Activated CD4-positive, alpha-beta T cell treated with anti-CD3 and anti-CD28 coated beads, Interleukin-2, amount 10 ng/mL, durations not matched to agents 7 days and 5 days (primary cell): Measurements from ENCODE around the gene C1orf52. TPM values are rescaled to one million over a fixed set of nuclear protein-coding genes. Genes with fewer than 3 reads are reported as not detected.

Experiments used
- CTCF ChIA-PET: fragments of 350-600 bp; sonication (Branson Sonifier 250); formaldehyde crosslinking; loops from one replicate; lab custom pipeline; 2021; ENCODE audit warnings: antibody characterized with exemption; lab: Charles Lee
- POLR2A ChIA-PET: fragments of 350-600 bp; sonication (Branson Sonifier 250); formaldehyde crosslinking; loops from one replicate; lab custom pipeline; 2021; ENCODE audit warnings: antibody characterized with exemption; lab: Charles Lee
- DNase-seq: peaks from one replicate; pipeline ENCODE4 v3.0.0-alpha.2; 2020
- H3K27ac Mint-ChIP-seq: one replicate; pipeline ENCODE4 v1.8.0; 2021; ENCODE audit warnings: mild to moderate bottlenecking, moderate library complexity, mixed read lengths
- H3K27me3 Mint-ChIP-seq: one replicate; pipeline ENCODE4 v1.8.0; 2021; ENCODE audit warnings: mixed read lengths
- H3K36me3 Mint-ChIP-seq: one replicate; pipeline ENCODE4 v1.8.0; 2021; ENCODE audit warnings: low read depth, mixed read lengths
- H3K4me1 Mint-ChIP-seq: one replicate; pipeline ENCODE4 v1.8.0; 2021; ENCODE audit warnings: mixed read lengths
- H3K4me3 Mint-ChIP-seq: one replicate; pipeline ENCODE4 v1.8.0; 2021; ENCODE audit warnings: mild to moderate bottlenecking, moderate library complexity, mixed read lengths
- H3K9me3 Mint-ChIP-seq: one replicate; pipeline ENCODE4 v1.8.0; 2021; ENCODE audit warnings: mixed read lengths
- total RNA-seq, 2 experiments: library from RNA; stranded (reverse); gene quantifications; one replicate each; pipeline ENCODE4 v1.2.3, GENCODE V29; 2021

C1orf52 gene
- total RNA-seq, 2 experiments from 2014 or later: 24.5 to 26.4 TPM

DNA sequence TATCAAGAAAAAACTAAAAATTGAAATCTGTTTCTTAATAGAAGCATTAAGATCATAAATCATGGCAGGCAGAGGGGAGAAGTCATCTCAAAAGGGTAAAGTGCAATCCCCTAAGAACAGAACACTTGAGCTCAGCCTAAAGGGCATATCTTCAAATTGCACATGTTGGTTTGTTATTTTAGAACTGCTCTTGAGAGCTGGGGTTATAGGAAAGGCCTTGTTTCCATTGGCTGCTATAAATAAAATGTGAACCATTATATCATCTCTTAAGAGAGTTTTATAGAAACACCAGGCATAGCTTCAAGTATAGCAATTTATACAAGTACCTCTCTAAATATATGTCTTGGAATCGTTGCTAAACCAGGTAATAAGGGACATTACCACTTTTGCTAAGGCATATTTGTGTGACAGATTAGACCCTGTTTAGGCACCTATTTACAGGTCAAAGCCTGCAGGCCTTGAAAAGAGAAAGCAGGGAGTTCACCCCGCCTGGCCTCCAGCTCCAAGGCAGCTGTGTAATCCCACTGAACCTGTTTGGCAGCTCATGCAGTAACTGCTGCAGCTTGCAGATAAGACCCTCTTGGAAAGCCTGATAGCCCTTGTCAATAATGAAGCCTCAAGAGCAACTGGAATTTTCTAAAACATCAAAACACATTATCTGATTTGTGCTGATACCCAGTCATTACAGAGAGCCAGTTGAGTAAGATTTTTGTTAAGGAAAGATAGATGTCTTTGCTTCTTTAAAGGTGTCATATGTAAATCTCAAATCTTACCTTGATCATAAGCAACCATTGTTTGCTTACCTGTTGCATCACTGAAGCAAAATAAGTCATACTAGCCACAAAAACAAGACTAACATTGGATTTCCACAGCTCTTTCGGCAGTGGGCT lies 34.5 kb downstream of the C1orf52 start:
- DNase-seq: no peak
- ChIA-PET CTCF (interaction anchor here (0.6 to 1.9 kb wide), 6 partner anchors 9 to 369 kb away, joined by 3 to 6 read pairs (median 4); partner anchors contain the start of gene C1orf52), POLR2A (no interaction called here)
- Mint-ChIP-seq H3K27me3 (peaks cover 29% of the 10 kb centered on the region), H3K9me3 (no peaks in the 10 kb centered on the region), H3K4me1 (no peaks in the 10 kb centered on the region), H3K4me3 (no peak overlapping the region), H3K27ac (no peak overlapping the region), H3K36me3 (no peaks in the 10 kb centered on the region)

DNA sequence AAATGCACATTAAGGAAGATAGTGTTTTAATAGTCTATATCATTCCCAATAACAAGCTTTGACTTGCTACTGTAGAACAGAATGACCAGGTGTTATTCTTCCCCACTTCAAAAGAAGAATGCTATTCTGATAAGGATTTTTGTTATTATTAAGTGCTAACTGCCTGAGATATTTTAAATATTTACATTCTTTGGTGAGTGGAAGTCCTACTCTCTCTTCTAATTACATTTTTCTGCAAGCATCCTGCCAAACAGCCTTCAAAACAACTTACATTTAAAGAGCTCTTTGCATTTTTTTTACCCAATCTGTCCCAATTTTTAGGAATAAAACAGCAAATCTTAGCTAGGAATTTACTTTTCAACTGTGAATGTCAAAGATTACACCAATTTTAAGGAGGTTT lies 35.2 kb downstream of the C1orf52 start:
- H3K27me3 Mint-ChIP-seq: peaks cover 34% of the 10 kb centered on the region
- no peaks in the 10 kb centered on the region for H3K36me3 Mint-ChIP-seq
- no peaks in the 10 kb centered on the region for H3K4me1 Mint-ChIP-seq
- no peak overlapping the region for H3K4me3 Mint-ChIP-seq
- POLR2A ChIA-PET: no interaction called here
- no peak for DNase-seq
- no peak overlapping the region for H3K27ac Mint-ChIP-seq
- CTCF ChIA-PET: interaction anchor here (0.6 to 1.9 kb wide), 6 partner anchors 8 to 1734 kb away, joined by 3 to 6 read pairs (median 4); partner anchors contain the start of gene C1orf52
- H3K9me3 Mint-ChIP-seq: no peaks in the 10 kb centered on the region

GRCh38 chr1:85223334-85223733 lies 36.1 kb downstream of the C1orf52 start:
- no peak overlapping the region for H3K27ac Mint-ChIP-seq
- no peaks in the 10 kb centered on the region for H3K9me3 Mint-ChIP-seq
- H3K4me1 Mint-ChIP-seq: no peaks in the 10 kb centered on the region
- H3K27me3 Mint-ChIP-seq: peaks cover 34% of the 10 kb centered on the region
- no peaks in the 10 kb centered on the region for H3K36me3 Mint-ChIP-seq
- POLR2A ChIA-PET: no interaction called here
- CTCF ChIA-PET: interaction anchor here (1.8 kb wide), 1 partner anchor 36 kb away, joined by 4 read pairs; the partner anchor contains the start of gene C1orf52
- DNase-seq: no peak
- H3K4me3 Mint-ChIP-seq: no peak overlapping the region

DNA sequence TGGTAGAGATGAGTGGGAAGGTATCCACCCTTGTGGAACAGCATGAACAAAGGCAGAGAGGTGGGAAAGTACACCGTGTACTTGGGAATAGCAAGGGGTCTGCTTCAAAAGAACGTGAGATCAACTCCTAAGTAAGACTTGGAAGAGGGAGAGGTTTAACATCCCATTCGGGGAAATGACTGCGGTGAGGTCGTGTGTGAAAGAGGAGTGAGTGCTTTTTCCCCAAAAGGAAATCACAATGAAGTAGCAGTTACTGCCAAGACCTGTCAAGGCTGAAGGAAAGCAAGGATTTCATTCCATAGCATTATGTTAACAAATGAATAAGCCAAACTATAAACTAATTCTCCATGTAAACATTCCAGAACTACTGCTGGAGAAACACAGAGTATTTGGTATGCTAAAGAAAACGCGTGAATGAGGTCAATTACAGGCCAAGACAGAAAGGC lies 38.7 kb downstream of the C1orf52 start:
- DNase-seq: no peak
- Mint-ChIP-seq H3K36me3 (no peaks in the 10 kb centered on the region), H3K27me3 (peaks cover 39% of the 10 kb centered on the region), H3K27ac (no peak overlapping the region), H3K4me3 (no peak overlapping the region), H3K9me3 (no peaks in the 10 kb centered on the region), H3K4me1 (no peaks in the 10 kb centered on the region)
- ChIA-PET POLR2A (no interaction called here), CTCF (no interaction called here)

DNA sequence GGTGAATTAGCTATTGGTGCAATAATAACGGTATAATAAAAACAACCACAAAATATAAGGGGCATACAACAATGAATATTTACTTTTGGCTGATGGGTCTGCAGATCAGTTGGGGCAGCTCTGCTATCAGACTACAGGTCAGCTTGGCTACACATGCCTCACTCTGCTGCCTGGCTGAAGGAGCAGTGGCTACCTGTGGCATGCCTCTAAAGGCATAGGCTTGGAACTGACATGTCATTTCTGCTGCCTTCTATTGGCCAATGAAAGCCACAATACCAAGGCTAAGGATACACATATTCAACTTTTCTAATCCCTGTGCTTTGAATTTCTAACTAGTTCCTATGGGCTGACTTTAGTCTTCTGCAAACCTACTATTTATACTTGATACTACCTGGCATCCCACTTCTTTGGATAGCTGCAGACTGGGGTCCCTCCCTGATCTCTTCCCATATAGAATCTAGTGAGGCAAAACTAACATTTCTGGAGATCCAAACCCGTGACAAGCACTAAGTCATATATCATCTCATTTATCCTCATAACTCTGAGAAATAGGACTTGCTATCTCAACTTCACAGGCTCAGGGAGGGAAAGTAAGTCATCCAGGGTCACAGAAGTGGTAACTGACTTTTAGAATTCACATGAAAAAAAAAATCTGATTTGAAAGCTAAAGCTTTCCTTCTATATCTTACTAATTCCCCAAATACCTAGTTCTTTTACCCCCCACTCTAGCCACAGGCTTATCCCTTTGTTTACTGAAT lies 39.4 kb downstream of the C1orf52 start:
- H3K4me1 Mint-ChIP-seq: no peaks in the 10 kb centered on the region
- no peak overlapping the region for H3K27ac Mint-ChIP-seq
- CTCF ChIA-PET: no interaction called here
- no peak for DNase-seq
- H3K9me3 Mint-ChIP-seq: no peaks in the 10 kb centered on the region
- H3K4me3 Mint-ChIP-seq: no peak overlapping the region
- POLR2A ChIA-PET: no interaction called here
- peaks cover 36% of the 10 kb centered on the region for H3K27me3 Mint-ChIP-seq
- no peaks in the 10 kb centered on the region for H3K36me3 Mint-ChIP-seq

- POLR2A ChIA-PET: no interaction called here
- H3K27me3 Mint-ChIP-seq: peaks cover 45% of the 10 kb centered on the region
- no peak overlapping the region for H3K27ac Mint-ChIP-seq
- H3K4me3 Mint-ChIP-seq: no peak overlapping the region
- no peak for DNase-seq
- CTCF ChIA-PET: interaction anchor here (0.6 to 1.3 kb wide), 4 partner anchors 8 to 272 kb away, joined by 3 read pairs; no protein-coding TSS in a partner anchor
- H3K9me3 Mint-ChIP-seq: no peaks in the 10 kb centered on the region
- no peaks in the 10 kb centered on the region for H3K4me1 Mint-ChIP-seq
- H3K36me3 Mint-ChIP-seq: no peaks in the 10 kb centered on the region
Observed at GRCh38 chr1:85216697-85217096, 42.8 kb downstream of the C1orf52 start.

DNA sequence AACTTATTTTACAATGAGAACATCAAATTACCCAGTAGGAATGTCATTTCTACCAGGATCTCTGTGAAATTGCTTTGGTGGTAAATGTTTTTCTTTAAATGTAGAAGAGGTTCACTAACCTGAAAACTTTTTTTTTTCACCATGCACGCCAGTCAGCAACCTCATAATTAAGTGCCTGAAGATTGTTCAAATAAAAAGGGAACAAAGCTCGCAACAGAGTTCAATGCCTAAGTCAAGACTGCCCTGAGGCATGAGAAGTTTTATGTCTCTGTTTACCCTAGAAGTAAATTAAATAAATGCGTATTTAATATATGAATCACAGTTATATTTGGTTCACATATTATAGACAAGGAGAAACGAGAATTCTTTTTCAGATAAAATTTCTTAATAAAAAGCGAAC lies 44.8 kb downstream of the C1orf52 start:
- H3K4me3 Mint-ChIP-seq: no peak overlapping the region
- H3K36me3 Mint-ChIP-seq: no peaks in the 10 kb centered on the region
- no peak for DNase-seq
- H3K27ac Mint-ChIP-seq: no peak overlapping the region
- no peaks in the 10 kb centered on the region for H3K9me3 Mint-ChIP-seq
- POLR2A ChIA-PET: no interaction called here
- CTCF ChIA-PET: interaction anchor here (0.5 kb wide), 1 partner anchor 742 kb away, joined by 4 read pairs; no protein-coding TSS in a partner anchor
- H3K4me1 Mint-ChIP-seq: no peaks in the 10 kb centered on the region
- H3K27me3 Mint-ChIP-seq: peaks cover 41% of the 10 kb centered on the region

GRCh38 chr1:85208488-85208887 lies 51.0 kb downstream of the C1orf52 start:
- no peak for DNase-seq
- Mint-ChIP-seq H3K27ac (no peak overlapping the region), H3K4me1 (no peaks in the 10 kb centered on the region), H3K36me3 (no peaks in the 10 kb centered on the region), H3K4me3 (no peak overlapping the region), H3K27me3 (peaks cover 42% of the 10 kb centered on the region), H3K9me3 (no peaks in the 10 kb centered on the region)
- ChIA-PET POLR2A (no interaction called here), CTCF (no interaction called here)

GRCh38 chr1:85203573-85204171 lies 55.8 kb downstream of the C1orf52 start:
- Mint-ChIP-seq H3K4me1 (peaks cover 23% of the 10 kb centered on the region), H3K36me3 (no peaks in the 10 kb centered on the region), H3K27me3 (peaks cover 47% of the 10 kb centered on the region), H3K9me3 (no peaks in the 10 kb centered on the region), H3K4me3 (no peak overlapping the region), H3K27ac (no peak overlapping the region)
- no peak for DNase-seq
- CTCF ChIA-PET: interaction anchor here (0.6 kb wide), 1 partner anchor 1340 kb away, joined by 3 read pairs; no protein-coding TSS in a partner anchor
- POLR2A ChIA-PET: no interaction called here

GRCh38 chr1:85202864-85203255 lies 56.6 kb downstream of the C1orf52 start:
- Mint-ChIP-seq H3K27me3 (peaks cover 39% of the 10 kb centered on the region), H3K27ac (no peak overlapping the region), H3K9me3 (no peaks in the 10 kb centered on the region), H3K36me3 (no peaks in the 10 kb centered on the region), H3K4me1 (peaks cover 25% of the 10 kb centered on the region), H3K4me3 (no peak overlapping the region)
- CTCF ChIA-PET: interaction anchor here (0.6 kb wide), 1 partner anchor 1340 kb away, joined by 3 read pairs; no protein-coding TSS in a partner anchor
- POLR2A ChIA-PET: no interaction called here
- no peak for DNase-seq

DNA sequence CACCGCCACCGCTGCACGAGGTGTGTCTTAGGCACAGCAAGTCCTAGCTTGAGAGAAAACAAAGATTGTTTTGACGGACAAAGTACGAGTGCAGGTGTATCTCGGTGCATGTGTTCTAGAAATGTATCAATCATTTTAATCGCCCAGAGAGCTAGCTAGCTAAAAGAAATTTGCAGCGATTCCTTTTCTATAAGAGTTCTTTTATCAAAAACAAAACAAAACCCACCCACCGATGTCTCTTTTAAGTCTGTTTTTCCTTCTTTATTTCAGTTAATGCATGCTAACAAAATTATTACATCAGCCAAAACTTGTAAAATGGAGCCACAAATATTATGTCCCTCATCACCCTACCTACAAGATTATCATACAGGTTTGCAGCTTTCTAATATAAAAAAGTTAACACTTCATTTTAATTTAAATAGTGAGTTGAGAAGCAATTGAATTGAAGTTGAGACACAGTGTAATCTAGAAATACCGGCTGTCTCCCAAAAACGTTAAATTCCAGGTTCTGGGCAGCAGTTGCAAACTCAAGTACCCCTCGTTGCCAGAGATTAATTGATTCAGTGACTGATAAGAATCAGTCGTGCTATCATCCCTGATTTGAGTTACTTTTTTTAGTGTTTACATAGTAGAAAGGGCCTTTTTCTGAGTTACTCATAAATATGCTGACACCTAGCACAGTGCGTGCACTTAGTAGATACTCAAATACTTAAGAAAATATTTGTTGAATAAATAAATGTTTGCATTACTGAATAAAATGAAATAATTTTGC lies 57.2 kb downstream of the C1orf52 start:
- H3K36me3 Mint-ChIP-seq: no peaks in the 10 kb centered on the region
- ChIA-PET CTCF (interaction anchor here (0.8 to 1.5 kb wide), 5 partner anchors 15 to 257 kb away, joined by 3 to 4 read pairs (median 4); partner anchors contain the start of gene C1orf52), POLR2A (no interaction called here)
- no peaks in the 10 kb centered on the region for H3K9me3 Mint-ChIP-seq
- H3K4me3 Mint-ChIP-seq: peak overlapping the region; percentile 88
- no peak for DNase-seq
- H3K4me1 Mint-ChIP-seq: peaks cover 25% of the 10 kb centered on the region
- H3K27me3 Mint-ChIP-seq: peaks cover 35% of the 10 kb centered on the region
- peak overlapping the region; percentile 96 for H3K27ac Mint-ChIP-seq
